ENCODE measurements around the gene TFPT. TPM values are rescaled to one million over a fixed set of nuclear protein-coding genes. Genes with fewer than 3 reads are reported as not detected.

Gene TFPT
- total RNA-seq, 3 donors from 2014 or later (not counting 1 experiment from before 2014, with no cell fraction given) = 14.1 to 14.4 (median 14.2) TPM

DNA sequence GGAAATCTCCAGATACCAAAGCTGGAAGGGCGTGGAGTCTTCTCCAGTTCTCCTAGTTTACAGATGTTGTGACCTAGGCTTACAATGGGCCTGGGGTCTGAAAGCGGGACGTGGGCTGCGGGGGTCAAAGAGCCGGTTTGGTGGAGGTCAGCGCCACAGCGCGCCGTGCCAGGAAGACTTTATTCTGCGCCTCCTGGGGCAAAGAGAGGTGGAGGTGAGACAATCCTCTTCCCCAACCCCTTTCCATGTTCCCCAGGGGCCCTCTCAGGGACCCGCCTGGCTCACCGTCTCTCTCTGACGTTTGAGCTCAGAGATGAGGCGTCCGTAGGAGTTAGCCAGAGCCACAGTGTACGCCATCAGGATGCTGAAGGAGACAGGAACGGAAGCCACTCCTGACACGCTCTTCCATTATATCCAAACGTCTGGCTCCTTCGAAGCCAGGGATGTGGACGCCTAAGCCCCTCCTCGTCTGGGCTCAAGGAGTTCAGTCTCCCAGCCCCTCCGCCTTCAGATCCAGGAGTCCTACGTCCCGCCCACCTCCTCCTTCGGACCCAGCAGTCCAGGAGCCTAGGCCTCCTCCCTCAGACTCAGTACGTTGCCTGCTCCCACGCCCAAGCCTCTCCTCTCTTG is 44.8 kb upstream of the TFPT start:
- Mint-ChIP-seq H3K27me3 (ENCODE audit: low read depth in 2 of 2) (no peaks in the 10 kb centered on the region), H3K9me3 (no peaks in the 10 kb centered on the region), H3K4me1 (peaks cover 61 to 70% of the 10 kb centered on the region in 2 donors), H3K27ac (peak overlapping the region; percentile 99 to 100), H3K4me3 (peak overlapping the region; percentile 100), H3K36me3 (no peaks in the 10 kb centered on the region)
- peak overlapping the region; percentile 41 for H3K4me3 ChIP-seq (ENCODE audit: low read length)
- ATAC-seq = no peak
- H3K27me3 ChIP-seq (ENCODE audit: control insufficient read depth, insufficient read depth, low read length) = no peaks in the 10 kb centered on the region
- TF ChIP-seq, protein P1, sequence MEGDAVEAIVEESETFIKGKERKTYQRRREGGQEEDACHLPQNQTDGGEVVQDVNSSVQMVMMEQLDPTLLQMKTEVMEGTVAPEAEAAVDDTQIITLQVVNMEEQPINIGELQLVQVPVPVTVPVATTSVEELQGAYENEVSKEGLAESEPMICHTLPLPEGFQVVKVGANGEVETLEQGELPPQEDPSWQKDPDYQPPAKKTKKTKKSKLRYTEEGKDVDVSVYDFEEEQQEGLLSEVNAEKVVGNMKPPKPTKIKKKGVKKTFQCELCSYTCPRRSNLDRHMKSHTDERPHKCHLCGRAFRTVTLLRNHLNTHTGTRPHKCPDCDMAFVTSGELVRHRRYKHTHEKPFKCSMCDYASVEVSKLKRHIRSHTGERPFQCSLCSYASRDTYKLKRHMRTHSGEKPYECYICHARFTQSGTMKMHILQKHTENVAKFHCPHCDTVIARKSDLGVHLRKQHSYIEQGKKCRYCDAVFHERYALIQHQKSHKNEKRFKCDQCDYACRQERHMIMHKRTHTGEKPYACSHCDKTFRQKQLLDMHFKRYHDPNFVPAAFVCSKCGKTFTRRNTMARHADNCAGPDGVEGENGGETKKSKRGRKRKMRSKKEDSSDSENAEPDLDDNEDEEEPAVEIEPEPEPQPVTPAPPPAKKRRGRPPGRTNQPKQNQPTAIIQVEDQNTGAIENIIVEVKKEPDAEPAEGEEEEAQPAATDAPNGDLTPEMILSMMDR (IDR thresholded peaks at IDR 0.05) = no peak
- no peaks in the 10 kb centered on the region for H3K9me3 ChIP-seq (ENCODE audit: control insufficient read depth, insufficient read depth, low read length)
- peaks cover 25% of the 10 kb centered on the region for H3K36me3 ChIP-seq (ENCODE audit: control insufficient read depth, insufficient read depth, low read length)
- intact Hi-C loops (cut with micrococcal nuclease) = no loop called here
- peaks cover 62% of the 10 kb centered on the region for H3K4me1 ChIP-seq (ENCODE audit: control insufficient read depth, insufficient read depth, low read length)
- WGBS (ENCODE audit: insufficient coverage) = 7% methylated on average over 28 of the region's 28 CpGs
- DNase-seq = no peak
- peak overlapping the region; percentile 86 for H3K27ac ChIP-seq (ENCODE audit: low read length)

DNA sequence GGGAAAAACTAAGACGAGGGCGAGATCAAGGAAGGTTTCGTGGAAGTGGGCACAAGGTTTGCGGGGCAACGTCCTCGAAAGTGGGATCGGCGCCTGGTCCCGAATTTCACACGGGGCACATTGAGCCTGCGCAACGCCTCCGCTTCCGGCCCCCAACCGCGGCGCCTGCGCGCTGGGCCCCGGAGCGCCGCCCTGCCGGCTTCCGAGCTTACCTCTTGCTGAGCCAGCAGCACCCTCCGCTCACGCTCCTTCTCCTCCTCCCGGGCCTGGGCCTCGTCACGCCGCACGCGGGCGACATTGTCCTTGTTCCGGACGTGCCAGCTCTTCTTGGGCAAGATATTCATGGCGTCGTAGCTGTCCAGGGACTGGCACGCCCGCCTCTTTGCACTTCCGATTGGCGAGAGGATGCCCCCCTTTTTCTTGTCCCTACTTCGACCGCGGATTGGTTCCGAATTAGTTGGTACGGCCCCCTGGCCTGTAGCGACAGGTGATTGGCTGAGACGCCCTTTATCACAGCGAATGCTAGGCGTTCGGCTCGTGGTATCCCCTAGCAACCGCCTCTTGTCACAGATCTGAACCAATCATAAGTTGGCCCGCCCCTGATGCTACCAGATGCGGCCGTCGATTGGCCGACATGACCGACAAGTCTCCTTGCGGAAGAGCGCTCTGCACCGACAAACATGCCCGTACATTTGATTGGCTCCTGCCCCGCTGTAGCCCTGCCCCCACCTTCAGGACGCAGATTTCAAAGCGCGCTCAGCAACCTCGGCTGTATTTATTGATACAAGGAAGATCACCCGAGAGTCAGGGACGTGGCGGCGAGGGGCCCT is 44.1 kb upstream of the TFPT start, which contains the start of gene LENG1:
Gene LENG1 (minus strand): TSS at position 370 of the 830 bp plus-strand sequence. CDS start 26 bp downstream, at position 344.
- H3K27ac ChIP-seq (ENCODE audit: low read length) = peak within 1 kb of the TSS; percentile 86
- peak within 1 kb of the TSS; percentile 99 to 100 for H3K27ac Mint-ChIP-seq
- intact Hi-C loops (cut with micrococcal nuclease) = loop anchor here (1.0 kb wide), 2 partner anchors 22 to 44 kb away; partner anchors contain the start of genes CNOT3, PRPF31 and TFPT
- H3K27me3 Mint-ChIP-seq (ENCODE audit: low read depth in 2 of 2) = no peaks in the 10 kb centered on the region
- DNase-seq (peak; percentile 97 to 100), ATAC-seq (peak; percentile 82 to 94 (median 86))
- H3K9me3 Mint-ChIP-seq = no peaks in the 10 kb centered on the region
- TF ChIP-seq, protein P1 (IDR thresholded peaks at IDR 0.05) = peak; percentile 17
- no peaks in the 10 kb centered on the region for H3K9me3 ChIP-seq (ENCODE audit: control insufficient read depth, insufficient read depth, low read length)
- no peaks in the 10 kb centered on the region for H3K27me3 ChIP-seq (ENCODE audit: control insufficient read depth, insufficient read depth, low read length)
- peaks cover 58% of the 10 kb centered on the region for H3K4me1 ChIP-seq (ENCODE audit: control insufficient read depth, insufficient read depth, low read length)
- H3K4me3 Mint-ChIP-seq = peak within 1 kb of the TSS; percentile 100
- H3K36me3 Mint-ChIP-seq = no peaks in the 10 kb centered on the region
- peaks cover 32% of the 10 kb centered on the region for H3K36me3 ChIP-seq (ENCODE audit: control insufficient read depth, insufficient read depth, low read length)
- 0% methylated on average over 72 of the region's 72 CpGs for WGBS (ENCODE audit: insufficient coverage)
- peaks cover 54 to 65% of the 10 kb centered on the region in 2 donors for H3K4me1 Mint-ChIP-seq
- peak within 1 kb of the TSS; percentile 71 for H3K4me3 ChIP-seq (ENCODE audit: low read length)

DNA sequence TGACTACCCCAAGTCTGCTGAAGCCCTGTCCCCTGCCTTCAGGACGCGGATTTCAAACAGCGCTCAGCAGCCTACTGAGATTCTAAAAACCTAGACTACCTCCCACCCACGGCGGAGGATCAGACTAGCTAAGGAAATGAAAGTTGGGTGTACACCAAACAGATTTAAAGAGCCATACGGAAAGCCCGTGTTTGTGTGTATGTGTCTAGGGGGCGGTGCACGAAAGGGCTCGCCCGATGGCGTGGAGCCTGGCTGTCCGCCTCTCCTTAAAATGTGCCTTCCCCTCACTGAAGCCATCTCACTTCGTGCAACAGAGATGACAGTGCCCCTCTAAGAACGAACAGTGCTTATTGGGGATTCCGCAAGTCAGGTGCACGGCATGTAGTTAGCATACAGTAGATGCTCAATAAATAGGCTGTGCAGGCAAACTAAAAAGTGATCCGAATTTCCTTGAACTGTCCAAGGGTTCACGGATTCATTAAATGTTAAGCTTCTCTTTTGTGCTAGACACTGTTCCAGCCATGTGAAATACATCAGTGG is 43.4 kb upstream of the TFPT start:
- intact Hi-C loops (cut with micrococcal nuclease) = loop anchor here (1.0 kb wide), 2 partner anchors 22 to 44 kb away; partner anchors contain the start of genes CNOT3, PRPF31 and TFPT
- peak in 1 of 2 donors; percentile 54 for DNase-seq
- Mint-ChIP-seq H3K4me1 (peaks cover 49 to 58% of the 10 kb centered on the region in 2 donors), H3K27me3 (ENCODE audit: low read depth in 2 of 2) (no peaks in the 10 kb centered on the region), H3K9me3 (no peaks in the 10 kb centered on the region), H3K4me3 (peak overlapping the region; percentile 100), H3K36me3 (no peaks in the 10 kb centered on the region), H3K27ac (peak overlapping the region; percentile 99 to 100)
- WGBS (ENCODE audit: insufficient coverage) = 10% methylated on average over 16 of the region's 19 CpGs
- peaks cover 39% of the 10 kb centered on the region for H3K36me3 ChIP-seq (ENCODE audit: control insufficient read depth, insufficient read depth, low read length)
- no peaks in the 10 kb centered on the region for H3K9me3 ChIP-seq (ENCODE audit: control insufficient read depth, insufficient read depth, low read length)
- peak overlapping the region; percentile 80 for H3K27ac ChIP-seq (ENCODE audit: low read length)
- no peaks in the 10 kb centered on the region for H3K27me3 ChIP-seq (ENCODE audit: control insufficient read depth, insufficient read depth, low read length)
- peaks cover 52% of the 10 kb centered on the region for H3K4me1 ChIP-seq (ENCODE audit: control insufficient read depth, insufficient read depth, low read length)
- ATAC-seq = no peak
- TF ChIP-seq, protein P1 (IDR thresholded peaks at IDR 0.05) = no peak
- H3K4me3 ChIP-seq (ENCODE audit: low read length) = peak overlapping the region; percentile 71
